ENCODE data around the gene UBE2G2.

UBE2G2 gene

GRCh38 chr21:44722731-44723130 lies 78.9 kb downstream of the UBE2G2 start:
- no peak overlapping the region for H3K4me3 ChIP-seq (ENCODE audit: low read depth, low read length)
- TF ChIP-seq CTCF (conservative IDR thresholded peaks at IDR 0.05; ENCODE audit: low read depth, low read length), result no peak
- DNase-seq (ENCODE audit: low read depth), result no peak

- DNase-seq (ENCODE audit: low read depth), result no peak
- no peak overlapping the region for H3K4me3 ChIP-seq (ENCODE audit: low read depth, low read length)
- TF ChIP-seq CTCF (conservative IDR thresholded peaks at IDR 0.05; ENCODE audit: low read depth, low read length), result no peak
These were observed 81.5 kb downstream of the UBE2G2 start for GRCh38 chr21:44720170-44720569.
